Neural progenitor cell (in vitro differentiated cells): Measurements from ENCODE around the gene SLC43A1.

Source experiments
- EZH2 ChIP-seq: fragments of 200-600 bp; sonication (generic); IDR thresholded peaks from 2 replicates; pipeline ENCODE4 v1.6.1; 2017; ENCODE audit warnings: antibody characterized with exemption, mild to moderate bottlenecking, moderate library complexity
- EZH2phosphoT487 ChIP-seq: fragments of 200-600 bp; sonication (generic); IDR thresholded peaks from 2 replicates; pipeline ENCODE4 v1.6.1; 2017; ENCODE audit warnings: antibody characterized with exemption
- TF ChIP-seq, protein P1 (sequence below): fragments of 200-600 bp; sonication (generic); IDR thresholded peaks from 2 replicates; pipeline ENCODE4 v1.5.1; 2017; ENCODE audit warnings: antibody characterized with exemption, mild to moderate bottlenecking

DNA sequence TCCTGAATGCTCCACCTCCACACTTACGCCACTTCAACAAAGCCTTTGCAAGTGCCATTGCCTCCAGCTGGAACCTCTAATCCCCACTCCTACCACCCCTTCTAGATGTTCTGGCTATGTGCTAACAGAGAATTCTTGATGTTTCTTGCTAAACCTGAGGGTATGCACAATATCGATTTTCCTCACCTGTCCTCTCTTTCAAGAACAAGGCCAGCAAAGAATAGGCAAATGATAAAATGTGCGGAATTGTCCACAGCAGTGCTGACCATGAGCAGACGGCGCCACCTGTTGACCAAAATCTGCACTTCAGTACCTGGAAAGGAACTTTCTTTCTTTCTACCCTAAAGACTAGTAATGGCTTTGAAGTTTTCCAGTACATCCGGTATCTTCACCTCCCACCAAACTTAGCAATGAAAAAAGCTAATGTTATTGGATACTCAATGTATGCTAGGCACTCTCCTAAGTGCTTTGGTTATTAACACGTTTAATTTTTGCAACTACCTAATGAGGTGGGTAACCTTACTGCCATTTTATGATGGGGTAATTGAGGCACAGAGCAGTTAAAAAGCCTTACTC is 11.6 kb upstream of the SLC43A1 start:
- TF ChIP-seq EZH2 (no peak), EZH2phosphoT487 (no peak)
- TF ChIP-seq, protein P1, sequence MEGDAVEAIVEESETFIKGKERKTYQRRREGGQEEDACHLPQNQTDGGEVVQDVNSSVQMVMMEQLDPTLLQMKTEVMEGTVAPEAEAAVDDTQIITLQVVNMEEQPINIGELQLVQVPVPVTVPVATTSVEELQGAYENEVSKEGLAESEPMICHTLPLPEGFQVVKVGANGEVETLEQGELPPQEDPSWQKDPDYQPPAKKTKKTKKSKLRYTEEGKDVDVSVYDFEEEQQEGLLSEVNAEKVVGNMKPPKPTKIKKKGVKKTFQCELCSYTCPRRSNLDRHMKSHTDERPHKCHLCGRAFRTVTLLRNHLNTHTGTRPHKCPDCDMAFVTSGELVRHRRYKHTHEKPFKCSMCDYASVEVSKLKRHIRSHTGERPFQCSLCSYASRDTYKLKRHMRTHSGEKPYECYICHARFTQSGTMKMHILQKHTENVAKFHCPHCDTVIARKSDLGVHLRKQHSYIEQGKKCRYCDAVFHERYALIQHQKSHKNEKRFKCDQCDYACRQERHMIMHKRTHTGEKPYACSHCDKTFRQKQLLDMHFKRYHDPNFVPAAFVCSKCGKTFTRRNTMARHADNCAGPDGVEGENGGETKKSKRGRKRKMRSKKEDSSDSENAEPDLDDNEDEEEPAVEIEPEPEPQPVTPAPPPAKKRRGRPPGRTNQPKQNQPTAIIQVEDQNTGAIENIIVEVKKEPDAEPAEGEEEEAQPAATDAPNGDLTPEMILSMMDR: peak; percentile 99
